ENCODE results near the gene PTPRJ. TPM values are rescaled to one million over a fixed set of nuclear protein-coding genes. Genes with fewer than 3 reads are reported as not detected.
A peak's percentile ranks its signal among the peaks of the same experiment; 100 is the strongest.

PTPRJ gene
- total and polyA plus RNA-seq, 2 of the 4 experiments (the other 2 are of a cell fraction) = 5.6 to 14.9 TPM

- no peak overlapping the region for H2AFZ ChIP-seq (replicated peaks; ENCODE audit: low read length, poor library complexity)
- peaks cover 43 to 72% of the 10 kb centered on the region in 2 experiments for H3K79me1 ChIP-seq (ENCODE audit: low read depth in 1 of 2, low read length in 2 of 2)
- H3K27me3 ChIP-seq (ENCODE audit: control insufficient read depth, insufficient read depth, low read length) = no peaks in the 10 kb centered on the region
- H3K56ac ChIP-seq (ENCODE audit: extremely low read depth, insufficient read depth, low read length) = no peak overlapping the region
- H2BK20ac ChIP-seq (ENCODE audit: low read depth, low read length) = no peak overlapping the region
- no peak overlapping the region for H3K4ac ChIP-seq (ENCODE audit: low read depth, low read length)
- no peak overlapping the region for H2AK9ac ChIP-seq (replicated peaks; ENCODE audit: low read depth, low read length, poor library complexity)
- WGBS, 2 experiments (ENCODE audit: extremely low coverage in 2 of 2, insufficient read length in 1 of 2) = 97% methylated on average over 6 of the region's 20 CpGs; no CpG with 5 or more reads in 1 of the 2 experiments
- H3K9ac ChIP-seq (ENCODE audit: low read depth, low read length) = no peak overlapping the region
- H3K36me3 ChIP-seq (ENCODE audit: control insufficient read depth, insufficient read depth, low read length) = no peaks in the 10 kb centered on the region
- intact Hi-C loops (cut with micrococcal nuclease) (no loop called here), in situ Hi-C loops (cut with MboI; ENCODE audit: low sequenced_read_pairs) (no loop called here), dilution Hi-C loops (cut with HindIII; ENCODE audit: low sequenced_read_pairs, unreplicated experiment) (no loop called here)
- ChIA-PET CTCF (interaction anchor here (1.4 kb wide), 1 partner anchor 10 kb away, joined by 4 read pairs; no protein-coding TSS in a partner anchor), POLR2A (ENCODE audit: unreplicated experiment) (interaction anchor here (0.5 kb wide), 1 partner anchor 8 kb away, joined by 17 read pairs; no protein-coding TSS in a partner anchor)
- H4K91ac ChIP-seq (ENCODE audit: insufficient read depth, low read depth, low read length) = 0 out of 2 replicates have a peak overlapping the region, but pooled peaks have one; percentile 10
- no TSS peak for BruUV-seq (replicated peaks)
- H4K20me1 ChIP-seq (ENCODE audit: insufficient read depth, low read length) = peaks cover 20% of the 10 kb centered on the region; the same call in 1 of the 2 replicates
- H4K8ac ChIP-seq (ENCODE audit: low read depth in 2 of 2, low read length in 2 of 2) = 0 out of 4 replicates have a peak overlapping the region, but pooled peaks of 1 of the 2 experiments have one; percentile 17
- H3K9me3 ChIP-seq (ENCODE audit: control insufficient read depth, insufficient read depth, low read length) = no peaks in the 10 kb centered on the region
- H2BK5ac ChIP-seq (ENCODE audit: low read depth, low read length, poor library complexity, severe bottlenecking) = no peak overlapping the region
- peaks cover 23% of the 10 kb centered on the region for H3K4me1 ChIP-seq (ENCODE audit: control insufficient read depth, insufficient read depth, low read length)
- ATAC-seq (ENCODE audit: low read depth) (no peak), DNase-seq (no peak)
- no peak overlapping the region for H3K27ac ChIP-seq (ENCODE audit: insufficient read depth, low read length)
- 0 out of 2 replicates have a peak overlapping the region, but pooled peaks have one; percentile 29 for H3K23ac ChIP-seq (ENCODE audit: low read depth, low read length)
- no peak overlapping the region; the same call in 1 of the 2 replicates for H3K14ac ChIP-seq (replicated peaks; ENCODE audit: low read depth, low read length)
- H2BK120ac ChIP-seq (ENCODE audit: low read depth, low read length) = no peak overlapping the region
- TF ChIP-seq NFE2L2 (IDR thresholded peaks at IDR 0.05; ENCODE audit: low read depth, low read length) = no peak
- peak; percentile 12; the same call in 1 of the 2 replicates for TF ChIP-seq MAFK (IDR thresholded peaks at IDR 0.05; ENCODE audit: low read depth, low read length)
- no peak overlapping the region for H4K5ac ChIP-seq (ENCODE audit: low read depth, low read length)
- peak overlapping the region; percentile 49 for H2AK5ac ChIP-seq (ENCODE audit: low read depth, low read length)
- no peak overlapping the region; the same call in 2 of the 3 replicates for H2BK15ac ChIP-seq (ENCODE audit: low read depth, low read length)
- H3K18ac ChIP-seq (ENCODE audit: low read depth, low read length) = no peak overlapping the region
- H3K4me2 ChIP-seq (ENCODE audit: low read depth, low read length) = no peak overlapping the region
- no peak overlapping the region for H3K4me3 ChIP-seq (ENCODE audit: insufficient read depth, low read depth, low read length)
- peaks cover 28% of the 10 kb centered on the region for H3K9me1 ChIP-seq (ENCODE audit: insufficient read depth, low read length)
Observed at GRCh38 chr11:48056325-48057183, 76.2 kb downstream of the PTPRJ start.
